Measurements from ENCODE around the gene COL16A1.

The COL16A1 gene

DNA sequence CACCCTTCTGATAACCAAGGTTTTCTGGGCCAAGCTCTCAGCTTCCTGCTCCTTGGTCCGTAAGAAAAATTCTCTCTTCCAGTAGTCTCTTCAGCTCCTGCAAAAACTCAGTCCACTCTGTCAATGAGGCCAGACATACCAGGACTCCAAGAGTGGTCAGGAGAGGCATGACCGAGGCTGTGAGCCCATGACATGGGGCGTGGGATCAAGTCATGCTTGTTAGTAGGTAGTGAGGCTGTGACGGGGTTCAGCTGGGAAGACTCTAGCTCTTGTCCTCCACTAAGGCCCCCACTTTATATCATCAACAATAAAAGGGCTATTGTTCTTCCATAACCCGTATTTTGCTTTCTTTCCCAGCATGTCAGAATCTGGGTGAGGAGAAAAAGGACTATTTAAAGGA, 96.5 kb downstream of the COL16A1 start:
- Histone ChIP-seq H4K20me1 (no peaks in the 10 kb centered on the region), H3K9me3 (replicated peaks in 1 of 11) (peaks cover 0 to 8% (median 0%) of the 10 kb centered on the region in 11 experiments; a peak in 7 of 22 replicates), H3K9ac (no peak overlapping the region), H3K4me2 (peak overlapping the region in 2 of 11 experiments; percentile 36 to 71; a peak in 2 of 22 replicates), H3K4me1 (peaks cover 9 to 56% (median 26%) of the 10 kb centered on the region in 10 experiments; a peak in 19 of 20 replicates), H3K27ac (peak overlapping the region in 2 of 11 experiments; percentile 17 to 73; a peak in 2 of 22 replicates), H3K4me3 (no peak overlapping the region), H3K27me3 (no peaks in the 10 kb centered on the region), H3K36me3 (no peaks in the 10 kb centered on the region)
- no peak for TF ChIP-seq Cebpa-rat (IDR thresholded peaks at IDR 0.05)

DNA sequence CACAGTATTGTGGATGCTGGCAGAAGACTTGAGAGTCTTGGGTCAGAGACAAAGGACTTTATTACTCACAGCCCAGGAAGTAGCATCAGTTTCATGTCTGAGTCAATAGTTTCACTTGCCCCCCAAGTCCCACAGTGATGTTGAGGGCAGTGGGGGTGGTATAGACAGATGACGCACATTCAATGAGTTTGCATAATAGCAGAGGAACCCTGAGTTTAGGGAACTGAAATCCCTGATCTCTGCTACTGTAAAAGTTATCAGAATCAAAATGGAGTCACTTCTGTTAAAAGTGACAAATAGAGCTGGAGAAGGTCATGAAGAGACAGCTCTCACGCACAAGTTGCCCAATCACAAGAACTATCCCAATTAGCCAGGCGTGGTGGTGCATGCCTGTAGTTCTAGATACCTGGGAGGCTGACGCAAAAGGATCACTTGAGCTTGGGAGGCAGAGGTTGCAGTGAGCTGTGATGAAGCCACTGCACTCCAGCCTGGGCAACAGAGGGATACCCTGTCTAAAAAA, 97.8 kb downstream of the COL16A1 start:
- Histone ChIP-seq H3K9ac (peak overlapping the region in 6 of 11 experiments; percentile 19 to 53 (median 34); a peak in 8 of 22 replicates), H3K9me3 (replicated peaks in 1 of 11) (peaks cover 0 to 13% (median 4%) of the 10 kb centered on the region in 11 experiments; a peak in 9 of 22 replicates), H3K27me3 (no peaks in the 10 kb centered on the region), H3K4me2 (peak overlapping the region; percentile 10 to 77 (median 59); a peak in 20 of 22 replicates), H4K20me1 (no peaks in the 10 kb centered on the region), H3K4me3 (no peak overlapping the region), H3K36me3 (no peaks in the 10 kb centered on the region), H3K4me1 (peaks cover 15 to 45% (median 25%) of the 10 kb centered on the region in 10 experiments), H3K27ac (peak overlapping the region; percentile 18 to 80 (median 74); a peak in 21 of 22 replicates)
- TF ChIP-seq Cebpa-rat (IDR thresholded peaks at IDR 0.05) = peak in 9 of 11 experiments; percentile 18 to 74 (median 56); a peak in 8 of 22 replicates

Data from BLaER1 treated with 17β-estradiol and CSF1 and Interleukin-3, amounts not matched to agents 10 nM and 100 nM (cell line).